Nephron progenitor cell (in vitro differentiated cells): ENCODE measurements around the gene AADAC.

Source experiments
- DNase-seq: peaks from one replicate; pipeline ENCODE4 v3.0.0; 2021
- H3K27ac Mint-ChIP-seq: 2 replicates; pipeline ENCODE4 v1.8.0; 2021; ENCODE audit warnings: mild to moderate bottlenecking, moderate library complexity, mixed read lengths
- H3K27me3 Mint-ChIP-seq: 2 replicates; pipeline ENCODE4 v1.8.0; 2021; ENCODE audit warnings: mild to moderate bottlenecking, low read depth, mixed read lengths; ENCODE audit not compliant: poor library complexity
- H3K36me3 Mint-ChIP-seq: 2 replicates; pipeline ENCODE4 v1.8.0; 2021; ENCODE audit warnings: low read depth, mixed read lengths
- H3K4me1 Mint-ChIP-seq: 2 replicates; pipeline ENCODE4 v1.8.0; 2021; ENCODE audit warnings: mixed read lengths
- H3K4me3 Mint-ChIP-seq: 2 replicates; pipeline ENCODE4 v1.8.0; 2021; ENCODE audit warnings: mild to moderate bottlenecking, moderate library complexity, mixed read lengths
- H3K9me3 Mint-ChIP-seq: 2 replicates; pipeline ENCODE4 v1.8.0; 2021; ENCODE audit warnings: mild to moderate bottlenecking, moderate library complexity, mixed read lengths
- TF ChIP-seq, protein P1 (sequence below): fragments of 200-600 bp; sonication (generic); IDR thresholded peaks from 2 replicates; pipeline ENCODE4 v1.5.0; 2021; ENCODE audit warnings: antibody characterized with exemption

AADAC gene

DNA sequence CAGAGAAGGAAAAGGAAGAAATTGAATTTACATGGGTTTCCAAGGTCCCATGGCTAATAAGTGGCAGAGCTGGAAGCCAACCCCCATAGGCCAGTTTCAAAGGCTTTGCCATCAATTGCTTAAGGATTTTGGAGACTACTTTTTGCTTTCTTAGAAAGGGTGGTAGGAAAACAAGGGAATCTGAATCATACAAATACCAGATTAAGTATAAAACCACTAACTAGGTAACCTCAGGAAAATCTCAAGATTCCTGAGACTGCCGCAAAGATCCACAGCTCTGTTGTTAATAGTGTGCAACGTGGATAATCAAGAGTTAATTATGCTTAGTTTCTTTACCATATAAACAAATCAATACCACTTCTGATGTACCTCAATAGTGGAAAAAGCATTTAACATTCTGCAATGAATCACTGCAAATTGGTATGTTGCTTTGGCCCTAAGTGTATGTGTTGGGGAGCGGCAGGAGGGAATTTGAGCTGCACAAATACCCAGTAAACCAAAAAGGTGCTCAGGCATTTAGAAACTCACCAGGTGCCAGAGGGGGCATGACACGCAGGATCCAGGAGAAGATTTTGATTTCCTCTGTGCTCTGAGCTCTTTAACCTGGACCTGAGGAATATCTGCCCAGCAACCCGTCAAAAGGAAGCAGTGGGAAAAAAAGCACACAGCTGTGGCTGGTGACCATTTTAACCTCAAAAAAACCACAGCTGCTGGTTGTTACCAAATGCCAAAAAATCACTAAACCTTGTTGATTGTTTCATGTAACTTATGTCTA is 22.0 kb downstream of the AADAC start:
- DNase-seq, result no peak
- H3K9me3 Mint-ChIP-seq, result no peaks in the 10 kb centered on the region

DNA sequence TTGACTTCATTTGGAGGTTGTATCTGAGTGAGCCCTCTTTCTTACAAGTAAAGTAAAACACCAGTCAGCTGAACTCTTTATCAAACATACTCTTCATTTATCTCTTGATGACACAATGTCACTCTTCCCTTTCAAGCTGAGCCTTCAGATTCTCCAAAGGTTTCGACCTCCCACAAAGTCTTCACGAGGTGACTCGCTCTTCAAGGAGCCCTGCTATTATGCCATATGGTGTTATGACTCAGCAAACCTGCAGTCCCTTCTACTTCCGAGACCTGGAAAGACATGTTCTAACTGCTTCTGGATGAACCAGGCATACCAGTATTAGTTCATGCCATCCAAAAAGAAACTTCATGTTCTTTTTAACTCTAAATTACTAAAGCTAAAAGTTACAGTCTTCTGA is 23.1 kb downstream of the AADAC start:
- Mint-ChIP-seq H3K4me3 (no peak overlapping the region), H3K9me3 (no peaks in the 10 kb centered on the region), H3K4me1 (peaks cover 16% of the 10 kb centered on the region), H3K36me3 (no peaks in the 10 kb centered on the region), H3K27ac (no peak overlapping the region), H3K27me3 (no peaks in the 10 kb centered on the region)
- TF ChIP-seq, protein P1, sequence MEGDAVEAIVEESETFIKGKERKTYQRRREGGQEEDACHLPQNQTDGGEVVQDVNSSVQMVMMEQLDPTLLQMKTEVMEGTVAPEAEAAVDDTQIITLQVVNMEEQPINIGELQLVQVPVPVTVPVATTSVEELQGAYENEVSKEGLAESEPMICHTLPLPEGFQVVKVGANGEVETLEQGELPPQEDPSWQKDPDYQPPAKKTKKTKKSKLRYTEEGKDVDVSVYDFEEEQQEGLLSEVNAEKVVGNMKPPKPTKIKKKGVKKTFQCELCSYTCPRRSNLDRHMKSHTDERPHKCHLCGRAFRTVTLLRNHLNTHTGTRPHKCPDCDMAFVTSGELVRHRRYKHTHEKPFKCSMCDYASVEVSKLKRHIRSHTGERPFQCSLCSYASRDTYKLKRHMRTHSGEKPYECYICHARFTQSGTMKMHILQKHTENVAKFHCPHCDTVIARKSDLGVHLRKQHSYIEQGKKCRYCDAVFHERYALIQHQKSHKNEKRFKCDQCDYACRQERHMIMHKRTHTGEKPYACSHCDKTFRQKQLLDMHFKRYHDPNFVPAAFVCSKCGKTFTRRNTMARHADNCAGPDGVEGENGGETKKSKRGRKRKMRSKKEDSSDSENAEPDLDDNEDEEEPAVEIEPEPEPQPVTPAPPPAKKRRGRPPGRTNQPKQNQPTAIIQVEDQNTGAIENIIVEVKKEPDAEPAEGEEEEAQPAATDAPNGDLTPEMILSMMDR, result no peak
- no peak for DNase-seq

More for the DNA sequence above, 22.0 kb downstream of the AADAC start:
- Mint-ChIP-seq H3K27me3 (no peaks in the 10 kb centered on the region), H3K4me1 (peaks cover 16% of the 10 kb centered on the region), H3K4me3 (no peak overlapping the region), H3K36me3 (no peaks in the 10 kb centered on the region), H3K27ac (no peak overlapping the region)
- TF ChIP-seq, protein P1, result no peak

DNA sequence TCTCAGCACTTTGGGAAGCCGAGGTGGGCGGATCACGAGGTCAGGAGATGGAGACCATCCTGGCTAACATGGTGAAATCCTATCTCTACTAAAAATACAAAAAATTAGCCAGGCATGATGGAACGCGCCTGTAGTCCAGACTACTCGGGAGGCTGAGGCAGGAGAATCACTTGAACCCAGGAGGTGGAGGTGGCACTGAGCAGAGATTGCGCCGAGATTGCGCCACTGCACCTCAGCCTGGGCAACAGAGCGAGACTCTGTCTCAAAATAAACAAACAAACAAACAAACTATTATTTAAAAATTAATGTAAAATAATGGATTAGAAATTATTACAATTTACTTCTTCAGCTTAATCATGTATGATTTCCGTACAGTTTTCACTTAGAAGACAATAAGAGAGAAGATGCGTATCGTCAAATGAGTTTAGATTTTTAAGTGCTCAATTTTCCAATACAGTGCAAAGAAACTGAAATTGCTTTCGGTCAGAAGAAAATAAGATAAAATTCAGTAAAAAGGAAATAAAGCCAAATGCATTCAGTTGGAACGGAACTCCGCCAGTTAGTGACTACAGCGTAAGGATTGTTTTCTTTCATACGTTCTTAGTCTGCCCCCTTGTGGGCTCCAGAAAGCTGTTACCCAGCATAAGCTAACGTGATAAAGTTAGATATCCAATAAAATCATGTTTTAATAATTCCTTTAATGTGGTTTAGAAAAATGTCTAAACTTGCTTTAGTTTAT is 24.8 kb downstream of the AADAC start:
- DNase-seq, result peak; percentile 43
- H3K36me3 Mint-ChIP-seq, result no peaks in the 10 kb centered on the region
- TF ChIP-seq, protein P1, result peak; percentile 85
- H3K4me1 Mint-ChIP-seq, result peaks cover 23% of the 10 kb centered on the region
- H3K4me3 Mint-ChIP-seq, result no peak overlapping the region
- no peaks in the 10 kb centered on the region for H3K27me3 Mint-ChIP-seq
- no peaks in the 10 kb centered on the region for H3K9me3 Mint-ChIP-seq
- no peak overlapping the region for H3K27ac Mint-ChIP-seq

DNA sequence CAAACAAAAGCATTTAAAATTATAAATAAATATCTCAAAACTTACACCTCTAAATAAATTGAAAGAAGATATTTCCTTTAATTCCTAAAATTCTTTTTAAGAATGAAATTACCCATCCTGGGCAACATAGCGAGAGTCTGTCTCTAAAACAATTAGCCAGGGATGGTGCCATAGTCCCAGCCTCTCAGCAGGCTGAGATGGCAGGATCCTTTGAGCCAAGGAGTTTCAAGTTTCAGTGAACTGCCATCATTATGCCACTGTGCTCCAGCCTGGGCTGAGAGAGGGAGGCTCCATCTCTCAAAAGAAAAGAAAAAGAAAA is 25.4 kb downstream of the AADAC start:
- TF ChIP-seq, protein P1, result no peak
- no peak overlapping the region for H3K27ac Mint-ChIP-seq
- H3K4me3 Mint-ChIP-seq, result no peak overlapping the region
- H3K27me3 Mint-ChIP-seq, result no peaks in the 10 kb centered on the region
- H3K4me1 Mint-ChIP-seq, result peaks cover 23% of the 10 kb centered on the region
- no peak for DNase-seq
- H3K9me3 Mint-ChIP-seq, result no peaks in the 10 kb centered on the region
- no peaks in the 10 kb centered on the region for H3K36me3 Mint-ChIP-seq

DNA sequence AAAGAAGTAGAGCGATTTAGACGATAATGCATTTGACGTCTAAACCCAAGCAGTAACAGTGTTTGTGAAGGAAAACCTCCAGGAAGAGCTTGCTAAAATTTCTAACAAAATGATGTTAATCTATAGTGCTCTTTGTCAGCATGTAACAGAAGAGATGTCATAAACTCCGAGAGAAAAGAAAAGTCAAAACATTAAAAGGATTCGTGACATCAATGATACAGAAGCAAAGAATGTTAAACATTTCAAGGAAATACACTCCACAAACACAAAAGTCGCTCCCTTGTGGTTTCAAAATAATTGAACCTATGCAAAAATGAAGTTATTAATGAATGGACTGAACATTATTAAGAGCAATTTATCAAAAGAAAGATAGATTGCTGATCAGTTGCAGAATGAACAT is 27.9 kb downstream of the AADAC start:
- DNase-seq, result no peak
- no peaks in the 10 kb centered on the region for H3K9me3 Mint-ChIP-seq
- TF ChIP-seq, protein P1, result no peak
- no peaks in the 10 kb centered on the region for H3K36me3 Mint-ChIP-seq
- H3K4me3 Mint-ChIP-seq, result no peak overlapping the region
- no peaks in the 10 kb centered on the region for H3K27me3 Mint-ChIP-seq
- H3K27ac Mint-ChIP-seq, result no peak overlapping the region
- peaks cover 15% of the 10 kb centered on the region for H3K4me1 Mint-ChIP-seq
